Measurements from ENCODE around the gene KIF1A.

Gene KIF1A

GRCh38 chr2:240735476-240735875, 84.5 kb downstream of the KIF1A start:
- no peak for DNase-seq (ENCODE audit: low read depth, low spot score)

- no peak for DNase-seq (ENCODE audit: low read depth, low spot score)
Measured at GRCh38 chr2:240734756-240735155, 85.3 kb downstream of the KIF1A start.

GRCh38 chr2:240733803-240734495, 86.1 kb downstream of the KIF1A start:
- no peak for DNase-seq (ENCODE audit: low read depth, low spot score)

- no peak for DNase-seq (ENCODE audit: low read depth, low spot score)
Measured at GRCh38 chr2:240732911-240733622, 87.0 kb downstream of the KIF1A start.

GRCh38 chr2:240732184-240732583, 87.8 kb downstream of the KIF1A start:
- no peak for DNase-seq (ENCODE audit: low read depth, low spot score)

- DNase-seq (ENCODE audit: low read depth, low spot score), result no peak
Measured at GRCh38 chr2:240731178-240731545, 88.9 kb downstream of the KIF1A start.

GRCh38 chr2:240730501-240731177, 89.4 kb downstream of the KIF1A start:
- no peak for DNase-seq (ENCODE audit: low read depth, low spot score)

- no peak for DNase-seq (ENCODE audit: low read depth, low spot score)
Measured at GRCh38 chr2:240728827-240729226, 91.2 kb downstream of the KIF1A start.

- no peak for DNase-seq (ENCODE audit: low read depth, low spot score)
Measured at GRCh38 chr2:240728361-240728760, 91.7 kb downstream of the KIF1A start.

GRCh38 chr2:240727913-240728312, 92.1 kb downstream of the KIF1A start:
- DNase-seq (ENCODE audit: low read depth, low spot score), result no peak

GRCh38 chr2:240727439-240727838, 92.6 kb downstream of the KIF1A start:
- no peak for DNase-seq (ENCODE audit: low read depth, low spot score)

- no peak for DNase-seq (ENCODE audit: low read depth, low spot score)
Measured at GRCh38 chr2:240726876-240727275, 93.1 kb downstream of the KIF1A start.

GRCh38 chr2:240725671-240726070, 94.3 kb downstream of the KIF1A start:
- no peak for DNase-seq (ENCODE audit: low read depth, low spot score)

- DNase-seq (ENCODE audit: low read depth, low spot score), result no peak
Measured at GRCh38 chr2:240725266-240725665, 94.8 kb downstream of the KIF1A start.

- DNase-seq (ENCODE audit: low read depth, low spot score), result no peak
Measured at GRCh38 chr2:240724431-240724830, 95.6 kb downstream of the KIF1A start.

- DNase-seq (ENCODE audit: low read depth, low spot score), result no peak
Measured at GRCh38 chr2:240723851-240724250, 96.2 kb downstream of the KIF1A start.

- DNase-seq (ENCODE audit: low read depth, low spot score), result no peak
Measured at GRCh38 chr2:240722796-240723735, 97.0 kb downstream of the KIF1A start.

- no peak for DNase-seq (ENCODE audit: low read depth, low spot score)
Measured at GRCh38 chr2:240722376-240722775, 97.6 kb downstream of the KIF1A start.

GRCh38 chr2:240721596-240722180, 98.3 kb downstream of the KIF1A start:
- DNase-seq (ENCODE audit: low read depth, low spot score), result no peak

GRCh38 chr2:240720686-240721595, 99.1 kb downstream of the KIF1A start:
- no peak for DNase-seq (ENCODE audit: low read depth, low spot score)

Data from iPS DF 19.7 (cell line).